PC-9 (cell line): ENCODE data around the gene ELN. TPM values are rescaled to one million over a fixed set of nuclear protein-coding genes. Genes with fewer than 3 reads are reported as not detected.
A peak's percentile ranks its signal among the peaks of the same experiment; 100 is the strongest.

Source experiments
- BruUV-seq: library from RNA; stranded (reverse); fragments of 400-500 nt; replicated peaks from 2 replicates; lab custom pipeline; 2021; lab: Mats Ljungman, UMichigan
- CTCF ChIA-PET: fragments of 300-600 bp; sonication (Branson Sonifier 250); formaldehyde crosslinking; loops from one replicate; lab custom pipeline; 2022; ENCODE audit warnings: antibody characterized with exemption; lab: Charles Lee
- POLR2A ChIA-PET: fragments of 300-600 bp; sonication (Branson Sonifier 250); formaldehyde crosslinking; loops from one replicate; lab custom pipeline; 2022; ENCODE audit warnings: antibody characterized with exemption; ENCODE audit not compliant: unreplicated experiment; lab: Charles Lee
- DNase-seq, 2 experiments: peaks; one replicate each; pipeline versions ENCODE4 v3.0.0 to v3.0.0-alpha.2; 2015 to 2022; ENCODE audit warnings: mixed read lengths in 1 of 2
- H2AFZ ChIP-seq: fragments of 200-600 bp; sonication (generic); 2 replicates; pipeline ENCODE4 v1.8.1; 2017; ENCODE audit warnings: antibody characterized with exemption
- H3F3A ChIP-seq: fragments of 200-600 bp; sonication (generic); 2 replicates; pipeline ENCODE4 v1.8.1; 2017; ENCODE audit warnings: antibody characterized with exemption, mild to moderate bottlenecking, low read depth; ENCODE audit not compliant: insufficient read depth
- H3K27ac ChIP-seq: fragments of 200-600 bp; sonication (generic); 2 replicates; pipeline ENCODE4 v1.6.1; 2016; ENCODE audit warnings: mixed run types
- H3K27me3 ChIP-seq: fragments of 200-600 bp; sonication (generic); 2 replicates; pipeline ENCODE4 v1.6.1; 2016; ENCODE audit warnings: low read depth, mixed run types; ENCODE audit not compliant: insufficient read depth
- H3K36me3 ChIP-seq: fragments of 200-600 bp; sonication (generic); 2 replicates; pipeline ENCODE4 v1.6.1; 2016; ENCODE audit warnings: low read depth, mixed run types
- H3K4me1 ChIP-seq: fragments of 200-600 bp; sonication (generic); replicated peaks from 2 replicates; pipeline ENCODE4 v1.6.1; 2016; ENCODE audit warnings: mixed run types; ENCODE audit not compliant: insufficient read depth
- H3K4me2 ChIP-seq: fragments of 200-600 bp; sonication (generic); 2 replicates; pipeline ENCODE4 v1.6.1; 2017; ENCODE audit warnings: mixed run types
- H3K4me3 ChIP-seq: fragments of 200-600 bp; sonication (generic); 2 replicates; pipeline ENCODE4 v1.6.1; 2016; ENCODE audit warnings: mixed run types
- H3K79me2 ChIP-seq: fragments of 200-600 bp; sonication (generic); 2 replicates; pipeline ENCODE4 v1.6.1; 2017; ENCODE audit warnings: low read depth, mixed run types
- H3K9me2 ChIP-seq: fragments of 200-600 bp; sonication (generic); 2 replicates; pipeline ENCODE4 v1.8.1; 2017; ENCODE audit warnings: mild to moderate bottlenecking; ENCODE audit not compliant: insufficient read depth
- H3K9me3 ChIP-seq: fragments of 200-600 bp; sonication (generic); 2 replicates; pipeline ENCODE4 v1.8.1; 2016; ENCODE audit warnings: low read depth; ENCODE audit not compliant: insufficient read depth
- H4K20me1 ChIP-seq: fragments of 200-600 bp; sonication (generic); 2 replicates; pipeline ENCODE4 v1.8.1; 2017; ENCODE audit not compliant: insufficient read depth
- CTCF ChIP-seq: fragments of 200-600 bp; sonication (generic); conservative IDR thresholded peaks from 2 replicates; pipeline ENCODE4 v1.6.1; 2017; ENCODE audit warnings: mixed run types, antibody characterized with exemption, mild to moderate bottlenecking, moderate library complexity
- EZH2 ChIP-seq: fragments of 200-600 bp; sonication (generic); IDR thresholded peaks from 2 replicates; pipeline ENCODE4 v1.8.0; 2017; ENCODE audit warnings: antibody characterized with exemption, low read depth
- intact Hi-C: fragments of 100-400 bp; cut with micrococcal nuclease; formaldehyde crosslinking; loops from one replicate; pipeline ENCODE4 v1.10.0; 2022; ENCODE audit not compliant: unreplicated experiment
- total RNA-seq: library from RNA; stranded (reverse); gene quantifications from 2 replicates; pipeline ENCODE4 v1.2.3, GENCODE V29; 2021

ELN gene
- total RNA-seq, 1 experiment from 2014 or later = 0.11 TPM

GRCh38 chr7:74032624-74033371, 4.8 kb downstream of the ELN start:
- POLR2A ChIA-PET = interaction anchor here (0.7 kb wide), 1 partner anchor 46 kb away, joined by 6 read pairs; no protein-coding TSS in a partner anchor
- no peaks in the 10 kb centered on the region for H3K9me2 ChIP-seq
- H3F3A ChIP-seq = peaks cover 5% of the 10 kb centered on the region; the same call in 1 of the 2 replicates
- H3K9me3 ChIP-seq = no peaks in the 10 kb centered on the region
- H3K79me2 ChIP-seq = no peaks in the 10 kb centered on the region
- peaks cover 12% of the 10 kb centered on the region; the same call in 1 of the 2 replicates for H3K27me3 ChIP-seq
- intact Hi-C loops = no loop called here
- no peaks in the 10 kb centered on the region for H3K36me3 ChIP-seq
- no peak overlapping the region for H3K4me3 ChIP-seq
- no peak overlapping the region for H3K4me2 ChIP-seq
- no peaks in the 10 kb centered on the region; the same call in 1 of the 2 replicates for H4K20me1 ChIP-seq
- no peak for TF ChIP-seq EZH2
- TF ChIP-seq CTCF = no peak
- CTCF ChIA-PET = no interaction called here
- DNase-seq = no peak
- no peaks in the 10 kb centered on the region for H3K4me1 ChIP-seq
- no TSS peak for BruUV-seq
- H3K27ac ChIP-seq = no peak overlapping the region
- no peak overlapping the region for H2AFZ ChIP-seq

- H3K4me2 ChIP-seq = no peak overlapping the region
- H3K9me2 ChIP-seq = no peaks in the 10 kb centered on the region
- TF ChIP-seq EZH2 (no peak), CTCF (no peak)
- no peak overlapping the region for H3K27ac ChIP-seq
- intact Hi-C loops = no loop called here
- H3F3A ChIP-seq = peaks cover 5% of the 10 kb centered on the region; the same call in 1 of the 2 replicates
- ChIA-PET CTCF (no interaction called here), POLR2A (no interaction called here)
- H3K79me2 ChIP-seq = no peaks in the 10 kb centered on the region
- H3K4me1 ChIP-seq = no peaks in the 10 kb centered on the region
- H3K27me3 ChIP-seq = peaks cover 10% of the 10 kb centered on the region; the same call in 1 of the 2 replicates
- no peaks in the 10 kb centered on the region for H3K36me3 ChIP-seq
- peak in 1 of 2 experiments; percentile 25 for DNase-seq
- no TSS peak for BruUV-seq
- no peak overlapping the region for H3K4me3 ChIP-seq
- H3K9me3 ChIP-seq = no peaks in the 10 kb centered on the region
- no peaks in the 10 kb centered on the region; the same call in 1 of the 2 replicates for H4K20me1 ChIP-seq
- H2AFZ ChIP-seq = no peak overlapping the region
These were observed 5.7 kb downstream of the ELN start for GRCh38 chr7:74033372-74034311.

- Histone ChIP-seq H3K36me3 (no peaks in the 10 kb centered on the region), H3K4me1 (no peaks in the 10 kb centered on the region), H4K20me1 (no peaks in the 10 kb centered on the region; the same call in 1 of the 2 replicates), H2AFZ (no peak overlapping the region), H3F3A (no peaks in the 10 kb centered on the region), H3K9me2 (no peaks in the 10 kb centered on the region), H3K4me3 (no peak overlapping the region), H3K9me3 (no peaks in the 10 kb centered on the region), H3K27me3 (no peaks in the 10 kb centered on the region), H3K79me2 (no peaks in the 10 kb centered on the region), H3K4me2 (no peak overlapping the region), H3K27ac (no peak overlapping the region)
- no peak for DNase-seq
- intact Hi-C loops = no loop called here
- no TSS peak for BruUV-seq
- ChIA-PET CTCF (interaction anchor here (0.6 to 1.1 kb wide), 2 partner anchors 8 to 163 kb away, joined by 3 to 4 read pairs; no protein-coding TSS in a partner anchor), POLR2A (no interaction called here)
- TF ChIP-seq CTCF (no peak), EZH2 (no peak)
These were observed 9.6 kb downstream of the ELN start for GRCh38 chr7:74037609-74038008.
